Measurements from ENCODE around the gene TRIM65. TPM values are rescaled to one million over a fixed set of nuclear protein-coding genes. Genes with fewer than 3 reads are reported as not detected.

Gene TRIM65
- total and polyA plus RNA-seq, 2 of the 13 experiments (the other 11 are each of a cell fraction or from before 2014, with no cell fraction given), result 10.3 to 22.4 TPM

DNA sequence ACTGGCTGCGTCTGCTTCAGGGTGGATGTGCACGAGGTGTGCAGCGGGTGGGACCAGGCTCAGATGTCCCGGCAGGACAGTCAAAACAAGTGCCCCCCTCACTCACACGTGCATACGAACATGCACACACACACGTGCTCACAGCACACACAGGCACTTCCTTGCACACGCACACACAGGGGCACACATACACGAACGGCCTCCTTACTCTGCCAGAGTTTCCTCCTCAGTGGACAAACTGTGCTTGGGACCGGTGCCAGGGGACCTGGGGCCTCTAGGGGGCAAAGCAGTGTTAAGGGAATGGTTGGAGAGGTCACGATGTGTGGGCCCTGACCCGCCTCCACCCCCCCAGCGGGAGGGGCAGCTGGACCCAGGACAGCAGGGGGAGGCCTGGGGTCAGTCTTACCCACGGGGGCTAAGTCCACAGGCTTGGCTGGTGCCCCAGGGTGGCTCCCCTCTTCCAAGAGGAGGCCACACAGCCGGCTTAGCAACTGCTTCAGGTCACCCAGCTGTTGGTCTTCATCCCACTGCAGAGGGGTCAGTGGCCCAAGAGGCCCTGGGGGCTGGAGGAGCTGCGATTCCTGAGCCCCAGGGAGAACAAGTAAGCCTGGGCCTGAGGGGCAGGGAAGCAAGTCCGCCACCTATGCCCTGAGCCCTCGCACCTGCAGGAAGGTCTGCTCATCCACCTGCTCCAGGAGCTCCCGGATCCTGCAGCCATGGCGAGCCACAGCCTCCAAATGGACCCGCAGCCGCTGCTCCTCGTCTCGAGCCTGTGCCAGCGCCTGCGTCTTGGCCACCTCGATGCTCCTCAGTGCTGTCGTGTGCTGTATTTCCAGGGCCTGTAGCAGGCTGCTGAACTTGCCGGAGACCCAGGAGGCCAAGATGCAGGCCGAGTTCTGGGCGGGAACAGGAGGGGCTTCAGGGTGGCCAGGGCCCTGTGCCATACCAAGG lies 4.9 kb downstream of the TRIM65 start (continued):
- TF ChIP-seq, protein P1, sequence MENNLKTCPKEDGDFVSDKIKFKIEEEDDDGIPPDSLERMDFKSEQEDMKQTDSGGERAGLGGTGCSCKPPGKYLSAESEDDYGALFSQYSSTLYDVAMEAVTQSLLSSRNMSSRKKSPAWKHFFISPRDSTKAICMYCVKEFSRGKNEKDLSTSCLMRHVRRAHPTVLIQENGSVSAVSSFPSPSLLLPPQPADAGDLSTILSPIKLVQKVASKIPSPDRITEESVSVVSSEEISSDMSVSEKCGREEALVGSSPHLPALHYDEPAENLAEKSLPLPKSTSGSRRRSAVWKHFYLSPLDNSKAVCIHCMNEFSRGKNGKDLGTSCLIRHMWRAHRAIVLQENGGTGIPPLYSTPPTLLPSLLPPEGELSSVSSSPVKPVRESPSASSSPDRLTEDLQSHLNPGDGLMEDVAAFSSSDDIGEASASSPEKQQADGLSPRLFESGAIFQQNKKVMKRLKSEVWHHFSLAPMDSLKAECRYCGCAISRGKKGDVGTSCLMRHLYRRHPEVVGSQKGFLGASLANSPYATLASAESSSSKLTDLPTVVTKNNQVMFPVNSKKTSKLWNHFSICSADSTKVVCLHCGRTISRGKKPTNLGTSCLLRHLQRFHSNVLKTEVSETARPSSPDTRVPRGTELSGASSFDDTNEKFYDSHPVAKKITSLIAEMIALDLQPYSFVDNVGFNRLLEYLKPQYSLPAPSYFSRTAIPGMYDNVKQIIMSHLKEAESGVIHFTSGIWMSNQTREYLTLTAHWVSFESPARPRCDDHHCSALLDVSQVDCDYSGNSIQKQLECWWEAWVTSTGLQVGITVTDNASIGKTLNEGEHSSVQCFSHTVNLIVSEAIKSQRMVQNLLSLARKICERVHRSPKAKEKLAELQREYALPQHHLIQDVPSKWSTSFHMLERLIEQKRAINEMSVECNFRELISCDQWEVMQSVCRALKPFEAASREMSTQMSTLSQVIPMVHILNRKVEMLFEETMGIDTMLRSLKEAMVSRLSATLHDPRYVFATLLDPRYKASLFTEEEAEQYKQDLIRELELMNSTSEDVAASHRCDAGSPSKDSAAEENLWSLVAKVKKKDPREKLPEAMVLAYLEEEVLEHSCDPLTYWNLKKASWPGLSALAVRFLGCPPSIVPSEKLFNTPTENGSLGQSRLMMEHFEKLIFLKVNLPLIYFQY (CRISPR knock-in tag; IDR thresholded peaks at IDR 0.05; ENCODE audit: borderline replicate concordance), result peak; percentile 83
- TF ChIP-seq ARHGAP35 (CRISPR knock-in tag; IDR thresholded peaks at IDR 0.05; ENCODE audit: borderline replicate concordance), result no peak; the same call in 1 of the 2 replicates
- peak; percentile 6 for TF ChIP-seq BORCS8-MEF2B (CRISPR knock-in tag; IDR thresholded peaks at IDR 0.05)
- TF ChIP-seq GLI4 (CRISPR knock-in tag; IDR thresholded peaks at IDR 0.05; ENCODE audit: borderline replicate concordance), result no peak; the same call in 1 of the 2 replicates

DNA sequence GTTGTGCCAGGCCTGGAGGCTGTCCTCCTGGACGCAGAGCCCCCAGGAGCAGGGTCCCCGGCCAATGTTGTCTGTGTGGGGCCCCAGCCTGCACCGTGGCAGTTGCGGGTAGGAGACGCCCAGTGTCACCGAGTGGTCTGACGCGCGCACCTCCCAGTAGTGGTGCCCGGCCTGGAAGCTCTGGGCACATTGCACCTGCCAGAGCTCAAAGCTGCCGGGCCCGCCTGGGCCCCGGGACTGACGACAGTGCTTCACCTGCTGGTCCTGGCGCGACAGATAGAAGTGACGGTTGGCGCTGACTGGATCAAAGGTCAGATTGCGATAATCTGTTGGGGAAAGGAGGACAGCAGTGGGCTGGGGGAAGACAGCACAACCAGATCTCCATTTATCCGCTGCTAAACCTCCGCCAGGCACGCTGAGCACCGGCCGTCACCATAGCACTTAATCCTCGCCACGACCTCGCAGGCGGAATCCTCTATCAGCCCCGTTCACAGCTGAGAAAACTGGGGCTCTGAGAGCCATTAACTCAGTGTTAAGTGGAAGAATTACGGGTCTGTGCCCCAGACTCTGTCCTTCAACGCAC lies 5.6 kb downstream of the TRIM65 start:
- FAIRE-seq (no peak), ATAC-seq (no peak), DNase-seq (ENCODE audit: low spot score) (peak; percentile 58)
- WGBS (ENCODE audit: low lambda C conversion rate), result 73% methylated on average over 23 of the region's 31 CpGs
- Histone ChIP-seq H3K4me2 (ENCODE audit: low read depth, low read length) (peak overlapping the region; percentile 91), H3K79me2 (ENCODE audit: insufficient read depth, low read length) (peaks cover 10% of the 10 kb centered on the region), H3K27me3 (ENCODE audit: control insufficient read depth in 1 of 2, insufficient read depth in 2 of 2, low read length in 2 of 2) (no peaks in the 10 kb centered on the region), H4K20me1 (ENCODE audit: insufficient read depth, low read length) (no peaks in the 10 kb centered on the region), H3K4me1 (ENCODE audit: insufficient read depth, low read length) (peaks cover 61% of the 10 kb centered on the region), H3K9me3 (ENCODE audit: low read length) (no peaks in the 10 kb centered on the region), H3K4me3 (replicated peaks in 1 of 3; ENCODE audit: insufficient read depth in 1 of 3, low read depth in 2 of 3, low read length in 3 of 3) (peak overlapping the region in 2 of 3 experiments; percentile 51 to 83; a peak in 3 of 6 replicates), H3K27ac (ENCODE audit: extremely low read length, insufficient read depth, low read length) (peak overlapping the region; percentile 64), H3K9ac (ENCODE audit: insufficient read depth, low read depth, low read length) (peak overlapping the region; percentile 71), H3K36me3 (replicated peaks in 1 of 2; ENCODE audit: control insufficient read depth in 1 of 2, insufficient read depth in 2 of 2, low read length in 2 of 2) (no peaks in the 10 kb centered on the region), H2AFZ (ENCODE audit: low read length) (no peak overlapping the region)
- ChIA-PET POLR2A (interaction anchor here (1.5 to 12.9 kb wide), 11 partner anchors 10 to 112 kb away, joined by 4 to 423 read pairs (median 19); partner anchors contain the start of genes ACOX1, MRPL38, TEN1 and TRIM47), CTCF (ENCODE audit: low intra/inter-chr PET ratio, low total read pairs) (interaction anchor here (1.5 kb wide), 1 partner anchor 15 kb away, joined by 4 read pairs; no protein-coding TSS in a partner anchor)
- intact Hi-C loops (cut with micrococcal nuclease; ENCODE audit: unreplicated experiment) (loop anchor here (1.0 to 5.0 kb wide), 2 partner anchors 15 to 34 kb away; partner anchors contain the start of gene WBP2), in situ Hi-C loops (cut with HindIII; ENCODE audit: extremely low pct_ligation_motif_present, low pct_unique_long_range_greater_than_20kb) (no loop called here)
- TSS peak; percentile 6 for BruUV-seq (replicated peaks)
- TF ChIP-seq, protein P2, sequence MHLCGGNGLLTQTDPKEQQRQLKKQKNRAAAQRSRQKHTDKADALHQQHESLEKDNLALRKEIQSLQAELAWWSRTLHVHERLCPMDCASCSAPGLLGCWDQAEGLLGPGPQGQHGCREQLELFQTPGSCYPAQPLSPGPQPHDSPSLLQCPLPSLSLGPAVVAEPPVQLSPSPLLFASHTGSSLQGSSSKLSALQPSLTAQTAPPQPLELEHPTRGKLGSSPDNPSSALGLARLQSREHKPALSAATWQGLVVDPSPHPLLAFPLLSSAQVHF (CRISPR knock-in tag; IDR thresholded peaks at IDR 0.05), result 0 out of 2 replicates have a peak, but pooled peaks have one; percentile 50
- TF ChIP-seq ZNF317 (CRISPR knock-in tag; IDR thresholded peaks at IDR 0.05), result peak; percentile 97
- 0 out of 2 replicates have a peak, but pooled peaks have one; percentile 11 for TF ChIP-seq ZMYM4 (CRISPR knock-in tag; IDR thresholded peaks at IDR 0.05)
- TF ChIP-seq HNF4A (CRISPR knock-in tag; IDR thresholded peaks at IDR 0.05), result peak; percentile 82
- no peak for TF ChIP-seq ZC3H13 (CRISPR knock-in tag; IDR thresholded peaks at IDR 0.05)
- TF ChIP-seq, protein P3, sequence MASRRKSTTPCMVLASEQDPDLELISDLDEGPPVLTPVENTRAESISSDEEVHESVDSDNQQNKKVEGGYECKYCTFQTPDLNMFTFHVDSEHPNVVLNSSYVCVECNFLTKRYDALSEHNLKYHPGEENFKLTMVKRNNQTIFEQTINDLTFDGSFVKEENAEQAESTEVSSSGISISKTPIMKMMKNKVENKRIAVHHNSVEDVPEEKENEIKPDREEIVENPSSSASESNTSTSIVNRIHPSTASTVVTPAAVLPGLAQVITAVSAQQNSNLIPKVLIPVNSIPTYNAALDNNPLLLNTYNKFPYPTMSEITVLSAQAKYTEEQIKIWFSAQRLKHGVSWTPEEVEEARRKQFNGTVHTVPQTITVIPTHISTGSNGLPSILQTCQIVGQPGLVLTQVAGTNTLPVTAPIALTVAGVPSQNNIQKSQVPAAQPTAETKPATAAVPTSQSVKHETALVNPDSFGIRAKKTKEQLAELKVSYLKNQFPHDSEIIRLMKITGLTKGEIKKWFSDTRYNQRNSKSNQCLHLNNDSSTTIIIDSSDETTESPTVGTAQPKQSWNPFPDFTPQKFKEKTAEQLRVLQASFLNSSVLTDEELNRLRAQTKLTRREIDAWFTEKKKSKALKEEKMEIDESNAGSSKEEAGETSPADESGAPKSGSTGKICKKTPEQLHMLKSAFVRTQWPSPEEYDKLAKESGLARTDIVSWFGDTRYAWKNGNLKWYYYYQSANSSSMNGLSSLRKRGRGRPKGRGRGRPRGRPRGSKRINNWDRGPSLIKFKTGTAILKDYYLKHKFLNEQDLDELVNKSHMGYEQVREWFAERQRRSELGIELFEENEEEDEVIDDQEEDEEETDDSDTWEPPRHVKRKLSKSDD (CRISPR knock-in tag; IDR thresholded peaks at IDR 0.05; ENCODE audit: low read depth), result peak; percentile 76; the same call in 1 of the 2 replicates
- 0 out of 2 replicates have a peak, but pooled peaks have one; percentile 32 for TF ChIP-seq CC2D1A (CRISPR knock-in tag; IDR thresholded peaks at IDR 0.05)
- no peak for TF ChIP-seq NR2F6 (IDR thresholded peaks at IDR 0.05)
- 0 out of 2 replicates have a peak, but pooled peaks have one; percentile 20 for TF ChIP-seq NR2F6 (CRISPR knock-in tag; IDR thresholded peaks at IDR 0.05)

All from HepG2 (cell line).